HG03469 (cell line): Measurements from ENCODE around the gene TPD52L1.
"Not testable (repeated sequence)": the region's sequence is repeated elsewhere in the genome, so short reads cannot be mapped to it uniquely, and the experiment has no call there.

Experiments
- ATAC-seq: cut with Tn5 transposase; IDR thresholded peaks from one replicate; pipeline ENCODE4 v1.9.1; 2021; ENCODE audit warnings: mild to moderate bottlenecking, moderate library complexity, moderate number of reproducible peaks; ENCODE audit not compliant: unreplicated experiment

The TPD52L1 gene

GRCh38 chr6:125140808-125141207 lies 12.8 kb upstream of the TPD52L1 start:
- no peak for ATAC-seq

GRCh38 chr6:125142618-125143017 lies 11.0 kb upstream of the TPD52L1 start:
- ATAC-seq: no peak

- no peak for ATAC-seq
Measured at GRCh38 chr6:125144822-125145221, 8.8 kb upstream of the TPD52L1 start.

- no peak for ATAC-seq
Measured at GRCh38 chr6:125149256-125150144, 4.1 kb upstream of the TPD52L1 start.

- ATAC-seq: no peak
Measured at GRCh38 chr6:125151700-125152099, 1.9 kb upstream of the TPD52L1 start.

- no peak for ATAC-seq
Measured at GRCh38 chr6:125154118-125154760, 666 bp downstream of the TPD52L1 start.

GRCh38 chr6:125154761-125155135 lies 1.2 kb downstream of the TPD52L1 start:
- no peak for ATAC-seq

- no peak for ATAC-seq
Measured at GRCh38 chr6:125155344-125155743, 1.8 kb downstream of the TPD52L1 start.

- no peak for ATAC-seq
Measured at GRCh38 chr6:125156496-125156895, 2.9 kb downstream of the TPD52L1 start.

GRCh38 chr6:125157280-125157679 lies 3.7 kb downstream of the TPD52L1 start:
- no peak for ATAC-seq

GRCh38 chr6:125157725-125158124 lies 4.2 kb downstream of the TPD52L1 start:
- ATAC-seq: no peak

GRCh38 chr6:125163339-125163738 lies 9.8 kb downstream of the TPD52L1 start:
- ATAC-seq: not testable (repeated sequence)

- no peak for ATAC-seq
Measured at GRCh38 chr6:125163811-125164210, 10.2 kb downstream of the TPD52L1 start.

GRCh38 chr6:125164696-125165095 lies 11.1 kb downstream of the TPD52L1 start:
- no peak for ATAC-seq

- ATAC-seq: no peak
Measured at GRCh38 chr6:125165256-125165655, 11.7 kb downstream of the TPD52L1 start.

- no peak for ATAC-seq
Measured at GRCh38 chr6:125165776-125166175, 12.2 kb downstream of the TPD52L1 start.

GRCh38 chr6:125166711-125167110 lies 13.1 kb downstream of the TPD52L1 start:
- no peak for ATAC-seq

GRCh38 chr6:125167579-125167978 lies 14.0 kb downstream of the TPD52L1 start:
- ATAC-seq: no peak

GRCh38 chr6:125169058-125169457 lies 15.5 kb downstream of the TPD52L1 start:
- no peak for ATAC-seq

- ATAC-seq: no peak
Measured at GRCh38 chr6:125169522-125169921, 15.9 kb downstream of the TPD52L1 start.

- ATAC-seq: no peak
Measured at GRCh38 chr6:125170376-125170775, 16.8 kb downstream of the TPD52L1 start.
